Thoracic aorta (tissue), 2 donors: ENCODE results near the gene POLQ. TPM values are rescaled to one million over a fixed set of nuclear protein-coding genes. Genes with fewer than 3 reads are reported as not detected.

ENCODE experiments used
- ATAC-seq: fragments of 150-250 bp; one replicate; pipeline ENCODE4 v1.8.0; 2017; ENCODE audit warnings: low read depth; ENCODE audit not compliant: insufficient number of reproducible peaks, low FRiP score
- DNase-seq: peaks from one replicate; pipeline ENCODE4 v3.0.0-alpha.2; 2020; ENCODE audit warnings: low spot score
- H3K27ac ChIP-seq, 2 donors: fragments of 200-600 bp; sonication (generic); 1 replicate in 1 of 2; 2 replicates in 1 of 2; pipeline ENCODE4 v1.5.1; 2016; ENCODE audit warnings: mild to moderate bottlenecking in 2 of 2, moderate library complexity in 2 of 2
- H3K27me3 ChIP-seq: fragments of 200-600 bp; sonication (generic); replicated peaks from 2 replicates; pipeline ENCODE4 v1.6.0; 2016; ENCODE audit warnings: mild to moderate bottlenecking; ENCODE audit not compliant: insufficient read depth
- H3K36me3 ChIP-seq: fragments of 200-600 bp; sonication (generic); one replicate; pipeline ENCODE4 v1.5.1; 2016
- H3K4me1 ChIP-seq, 2 donors: fragments of 200-600 bp; sonication (generic); 1 replicate in 1 of 2; 2 replicates in 1 of 2; pipeline versions ENCODE4 v1.5.1 to v1.6.0; 2016; ENCODE audit warnings: low read depth in 2 of 2, mild to moderate bottlenecking in 1 of 2; ENCODE audit not compliant: control insufficient read depth in 1 of 2
- H3K4me3 ChIP-seq: fragments of 200-600 bp; sonication (generic); 2 replicates; pipeline ENCODE4 v1.5.1; 2016; ENCODE audit warnings: mild to moderate bottlenecking
- H3K9me3 ChIP-seq: fragments of 200-600 bp; sonication (generic); 2 replicates; pipeline ENCODE4 v1.5.1; 2016
- CTCF ChIP-seq: fragments of 200-600 bp; sonication (generic); IDR thresholded peaks from one replicate; pipeline ENCODE4 v1.5.1; 2019; ENCODE audit warnings: antibody characterized with exemption
- total RNA-seq, 2 donors: library from RNA; depleted of rRNA; stranded (reverse); fragments of >200 nt; gene quantifications; one replicate each; pipeline versions ENCODE4 v1.1.0 to v1.2.3, GENCODE V29; 2016

The POLQ gene
- total RNA-seq, 2 donors from 2014 or later, result 0.42 to 0.68 TPM

GRCh38 chr3:121515313-121515712, 30.5 kb downstream of the POLQ start:
- DNase-seq, result no peak
- no peaks in the 10 kb centered on the region for H3K9me3 ChIP-seq
- TF ChIP-seq CTCF, result no peak
- H3K4me1 ChIP-seq, result no peaks in the 10 kb centered on the region
- no peak for ATAC-seq
- H3K36me3 ChIP-seq, result no peaks in the 10 kb centered on the region
- no peaks in the 10 kb centered on the region for H3K27me3 ChIP-seq
- no peak overlapping the region for H3K27ac ChIP-seq
- no peak overlapping the region for H3K4me3 ChIP-seq

GRCh38 chr3:121514496-121514895, 31.3 kb downstream of the POLQ start:
- ATAC-seq (no peak), DNase-seq (no peak)
- Histone ChIP-seq H3K4me3 (no peak overlapping the region), H3K27ac (no peak overlapping the region), H3K9me3 (no peaks in the 10 kb centered on the region), H3K36me3 (no peaks in the 10 kb centered on the region), H3K27me3 (no peaks in the 10 kb centered on the region), H3K4me1 (no peaks in the 10 kb centered on the region)
- TF ChIP-seq CTCF, result no peak

- Histone ChIP-seq H3K27ac (no peak overlapping the region), H3K4me3 (no peak overlapping the region), H3K4me1 (no peaks in the 10 kb centered on the region), H3K9me3 (no peaks in the 10 kb centered on the region), H3K36me3 (no peaks in the 10 kb centered on the region), H3K27me3 (no peaks in the 10 kb centered on the region)
- TF ChIP-seq CTCF, result no peak
- DNase-seq, result no peak
- ATAC-seq, result no peak
Observed at GRCh38 chr3:121508389-121508788, 37.4 kb downstream of the POLQ start.

GRCh38 chr3:121505256-121505655, 40.5 kb downstream of the POLQ start:
- no peaks in the 10 kb centered on the region for H3K4me1 ChIP-seq
- no peak overlapping the region for H3K4me3 ChIP-seq
- DNase-seq, result no peak
- H3K27ac ChIP-seq, result no peak overlapping the region
- H3K27me3 ChIP-seq, result no peaks in the 10 kb centered on the region
- no peaks in the 10 kb centered on the region for H3K36me3 ChIP-seq
- TF ChIP-seq CTCF, result no peak
- H3K9me3 ChIP-seq, result no peaks in the 10 kb centered on the region
- no peak for ATAC-seq

GRCh38 chr3:121504618-121505017, 41.2 kb downstream of the POLQ start:
- Histone ChIP-seq H3K36me3 (no peaks in the 10 kb centered on the region), H3K4me3 (no peak overlapping the region), H3K27ac (no peak overlapping the region), H3K27me3 (no peaks in the 10 kb centered on the region), H3K9me3 (no peaks in the 10 kb centered on the region), H3K4me1 (no peaks in the 10 kb centered on the region)
- TF ChIP-seq CTCF, result no peak
- no peak for DNase-seq
- ATAC-seq, result no peak
